Measurements from ENCODE around the gene KIF17.
"Not testable (repeated sequence)": the region's sequence is repeated elsewhere in the genome, so short reads cannot be mapped to it uniquely, and the experiment has no call there.

Gene KIF17

DNA sequence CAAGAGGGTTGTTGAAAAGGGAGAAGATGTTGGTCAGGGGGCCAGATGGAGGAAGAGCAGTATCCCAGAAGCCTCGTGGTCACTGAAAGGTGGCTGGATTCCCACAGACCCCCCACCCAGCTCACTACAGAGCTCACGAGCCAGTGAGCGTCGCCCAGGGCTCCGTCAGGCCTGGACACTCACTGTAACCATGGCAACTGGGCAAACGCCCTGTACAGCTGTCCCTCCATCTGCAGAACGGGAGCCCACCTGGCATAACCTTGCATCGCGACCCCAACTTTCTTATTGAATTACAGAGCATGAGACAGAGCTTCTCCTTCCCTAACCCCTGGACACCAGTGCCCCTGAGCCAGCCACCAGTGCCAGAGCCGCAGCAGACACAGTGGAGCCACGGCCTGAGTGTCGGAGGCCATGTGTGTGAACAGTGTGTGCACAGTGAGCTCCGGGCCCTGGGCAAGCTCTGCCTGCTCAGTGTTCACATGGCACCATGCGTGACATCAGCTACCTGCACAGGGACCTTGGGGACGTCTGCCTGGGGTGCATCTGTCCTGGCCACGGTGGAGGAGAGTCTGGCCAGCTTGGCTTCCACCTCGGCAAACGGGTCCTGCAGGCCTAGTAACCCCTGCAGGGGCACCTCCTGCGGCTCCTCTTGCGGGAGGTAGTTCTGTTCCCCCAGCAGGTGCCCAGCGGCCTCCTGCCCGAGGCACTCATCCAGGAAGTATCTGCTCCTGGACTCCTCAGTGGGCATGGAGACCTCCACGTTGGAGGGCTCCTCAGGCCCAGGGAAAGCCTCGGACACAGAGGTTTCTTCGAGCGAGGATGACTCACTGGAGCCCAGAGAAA, 30.7 kb downstream of the KIF17 start:
- no peak for DNase-seq (ENCODE audit: low read depth, low spot score)

DNA sequence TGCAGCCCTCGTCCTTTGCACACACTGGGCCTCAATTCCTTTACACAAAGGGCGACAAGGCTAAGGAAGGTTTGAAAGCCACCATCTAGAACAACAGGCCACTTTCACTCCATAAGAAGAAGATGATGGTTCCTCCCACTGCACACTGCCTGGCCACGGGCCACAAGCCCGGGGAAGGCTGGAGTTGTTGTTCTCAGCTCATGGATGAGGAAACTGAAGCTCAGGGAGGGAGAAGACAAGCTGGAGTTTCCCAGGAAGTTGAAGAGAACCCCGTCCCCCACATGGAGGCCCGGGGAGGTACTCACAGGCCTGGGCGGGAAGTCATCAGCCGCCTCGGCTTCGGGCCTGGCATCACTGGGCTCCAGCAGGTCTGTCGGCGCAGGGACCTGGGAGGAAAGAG, 32.1 kb downstream of the KIF17 start:
- no peak for DNase-seq (ENCODE audit: low read depth, low spot score)

DNA sequence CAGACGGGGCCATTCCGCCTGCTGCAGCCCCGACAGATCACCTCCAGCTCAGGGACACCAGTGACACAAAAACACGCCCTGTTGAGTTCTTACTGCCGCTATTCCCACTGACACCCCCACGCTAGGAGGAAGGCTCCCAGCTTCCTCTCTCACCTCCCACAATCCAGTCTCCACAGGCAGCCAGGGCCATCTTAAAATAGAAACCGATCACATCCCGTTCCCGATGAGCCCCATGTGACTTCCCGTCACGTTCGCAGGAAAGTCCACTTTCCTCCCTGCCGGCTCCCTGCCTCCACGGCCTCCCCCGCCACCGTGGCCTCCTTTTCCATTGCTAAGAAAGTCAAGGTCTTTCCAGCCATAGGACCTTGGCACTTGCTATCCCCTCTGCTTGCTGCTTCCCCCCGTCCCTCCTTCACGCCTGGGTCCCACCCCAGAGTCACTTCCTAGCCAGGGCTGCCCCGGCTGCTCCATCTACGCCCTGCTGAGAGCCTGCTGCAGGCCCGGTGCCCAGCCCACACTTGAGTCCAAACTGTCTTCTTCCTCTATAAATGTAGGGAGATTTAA, 32.6 kb downstream of the KIF17 start:
- DNase-seq (ENCODE audit: low read depth, low spot score), result no peak

DNA sequence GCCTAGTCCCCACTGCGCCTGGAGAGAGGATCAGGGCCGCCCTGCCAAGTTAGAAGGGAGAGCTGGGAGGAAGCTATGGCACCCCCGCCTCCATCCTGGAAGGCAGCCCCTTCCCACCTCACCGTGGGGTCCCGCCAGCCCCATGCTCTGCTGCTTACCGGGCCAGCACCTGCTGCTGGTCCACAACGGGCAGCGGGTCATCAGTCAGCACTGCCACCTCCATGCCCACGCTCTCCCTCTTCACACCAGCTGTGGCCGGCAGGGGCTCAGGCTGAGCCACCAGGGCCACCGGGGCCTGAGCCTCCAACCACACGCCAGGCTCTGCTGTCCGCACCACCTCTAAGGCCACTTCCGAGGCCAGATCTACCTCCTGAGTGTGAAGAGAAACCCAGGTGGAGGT, 33.2 kb downstream of the KIF17 start:
- DNase-seq (ENCODE audit: low read depth, low spot score), result no peak

DNA sequence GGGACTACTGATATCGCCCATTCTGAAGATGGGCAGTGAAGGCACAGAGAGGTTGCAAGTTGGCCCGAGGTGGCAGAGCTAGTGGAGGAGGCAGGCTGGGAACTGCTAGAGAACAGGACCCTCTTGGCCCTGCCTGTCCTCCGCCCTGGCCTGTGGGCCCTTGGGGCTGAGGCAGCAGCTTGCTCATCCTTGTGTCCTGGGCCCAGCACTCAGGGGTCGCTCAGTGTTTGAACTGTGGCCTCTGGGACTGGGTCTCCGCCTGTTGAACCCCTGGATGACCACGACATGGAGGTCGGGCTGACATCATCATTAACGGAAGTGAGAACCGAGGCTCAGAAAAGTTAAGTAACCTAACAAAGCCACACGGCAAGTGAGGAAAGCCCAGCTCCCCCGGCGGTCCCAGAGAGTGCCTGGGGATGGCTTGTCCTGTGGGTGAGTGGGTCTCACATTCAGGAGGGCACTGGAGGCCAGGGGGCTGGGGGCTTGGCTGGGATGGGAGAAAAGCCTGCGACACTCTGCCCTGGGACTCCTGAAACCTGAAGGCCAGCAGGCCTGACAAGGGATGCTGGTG, 33.7 kb downstream of the KIF17 start:
- DNase-seq (ENCODE audit: low read depth, low spot score), result no peak

DNA sequence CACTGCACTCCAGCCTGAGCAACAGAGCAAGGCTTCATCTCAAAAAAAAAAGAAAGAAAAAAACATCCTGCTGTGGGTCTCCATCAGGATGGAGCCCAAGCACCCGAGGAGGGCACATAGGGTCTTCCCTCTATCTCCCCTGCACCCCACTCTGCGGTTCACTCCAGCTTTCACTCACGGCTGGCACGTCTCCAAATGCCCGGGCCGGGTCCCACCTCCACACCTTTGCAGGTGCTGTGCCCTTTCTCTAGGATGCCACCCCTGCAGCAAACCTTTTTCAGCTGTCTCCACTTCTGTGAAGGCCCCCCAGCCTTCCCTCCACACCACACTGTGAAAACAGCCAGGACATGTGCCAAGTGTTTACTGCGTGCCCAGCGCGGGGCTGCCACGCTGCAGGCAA, 34.2 kb downstream of the KIF17 start:
- DNase-seq (ENCODE audit: low read depth, low spot score), result no peak

DNA sequence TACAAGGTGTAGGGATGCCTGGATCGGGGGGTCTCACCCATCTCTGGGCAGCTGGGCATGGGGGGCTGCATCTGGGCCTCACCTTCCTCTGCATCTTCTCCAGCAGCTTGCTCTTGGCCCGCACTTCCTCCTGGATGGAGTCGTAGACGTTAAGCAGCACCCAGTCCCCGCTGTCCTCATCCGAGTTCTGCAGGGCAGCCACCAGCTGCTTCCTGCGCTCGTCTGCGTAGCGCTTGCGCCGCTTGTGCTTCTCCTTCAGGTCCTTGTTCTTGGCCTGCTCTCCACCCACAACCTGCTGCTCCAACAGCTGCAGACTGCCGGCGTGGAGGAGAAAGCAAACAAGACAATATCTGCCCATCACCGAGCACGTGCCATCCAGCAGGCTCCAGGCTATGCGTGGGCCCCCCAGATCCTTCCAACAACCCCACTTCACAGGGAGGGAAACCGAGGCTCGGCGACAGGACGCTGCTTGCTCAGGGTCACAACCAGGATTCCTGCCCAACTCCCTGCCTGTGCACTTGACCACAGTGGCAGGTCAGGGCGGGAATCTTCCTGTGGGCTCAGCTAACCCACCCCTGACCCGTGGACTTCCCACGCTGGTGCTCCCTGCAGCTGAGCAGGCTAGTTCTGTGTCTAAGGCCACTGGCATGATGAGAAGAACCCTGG, 35.1 kb downstream of the KIF17 start:
- no peak for DNase-seq (ENCODE audit: low read depth, low spot score)

DNA sequence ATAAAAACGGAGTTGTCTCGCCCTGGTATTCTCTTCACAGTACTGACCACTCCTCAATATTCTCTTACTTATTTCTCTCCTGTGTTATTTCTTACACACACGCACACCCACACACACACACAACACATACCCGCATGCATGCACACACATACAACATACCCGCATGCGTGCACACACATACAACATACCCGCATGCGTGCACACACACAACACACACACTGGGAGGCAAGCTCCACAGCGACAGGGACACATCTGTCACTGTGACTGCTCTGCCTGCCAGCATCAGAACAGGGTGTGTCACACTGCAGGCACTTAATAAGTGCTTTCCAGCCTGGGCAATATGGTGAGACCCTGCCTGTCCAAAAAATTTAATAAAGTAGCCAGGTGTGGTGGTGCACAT, 35.8 kb downstream of the KIF17 start:
- DNase-seq (ENCODE audit: low read depth, low spot score), result no peak

DNA sequence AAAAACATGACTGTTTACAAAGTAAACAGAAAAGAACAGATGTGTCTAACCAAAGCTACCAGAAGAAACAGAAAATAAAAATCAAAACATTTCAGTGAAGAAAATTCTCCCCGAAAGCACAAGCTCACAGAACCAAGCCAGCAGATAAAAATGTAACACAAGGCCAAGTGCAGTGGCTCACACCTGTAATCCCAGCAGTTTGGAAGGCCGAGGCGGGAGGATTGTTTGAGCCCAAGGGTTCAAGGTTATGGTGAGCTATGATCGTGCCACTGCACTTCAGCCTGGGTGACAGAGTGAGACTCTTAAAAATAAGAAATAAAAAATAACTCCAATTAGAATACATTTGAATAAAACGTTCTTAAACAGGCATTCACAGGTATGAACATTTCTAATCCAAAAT, 37.5 kb downstream of the KIF17 start:
- DNase-seq (ENCODE audit: low read depth, low spot score), result no peak

DNA sequence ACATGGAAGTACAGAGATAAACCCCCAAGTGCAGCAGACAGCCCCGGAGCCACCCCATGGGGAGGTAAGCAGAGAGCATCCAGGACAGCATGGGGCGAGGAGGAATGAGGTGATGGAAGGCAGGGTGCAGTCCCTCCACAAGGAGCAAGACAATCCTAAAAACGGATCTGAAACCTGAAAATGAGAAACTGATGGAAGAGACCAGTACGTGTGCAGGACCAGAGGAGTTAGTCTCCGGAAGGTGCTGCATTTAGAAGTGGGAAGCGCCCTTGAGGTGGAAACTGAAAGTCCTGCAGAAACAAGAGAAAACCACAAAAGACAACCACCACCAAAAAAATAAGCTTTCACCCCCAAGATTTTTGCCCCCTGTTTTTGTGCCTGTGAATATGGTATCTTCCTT, 39.2 kb downstream of the KIF17 start:
- no peak for DNase-seq (ENCODE audit: low read depth, low spot score)

DNA sequence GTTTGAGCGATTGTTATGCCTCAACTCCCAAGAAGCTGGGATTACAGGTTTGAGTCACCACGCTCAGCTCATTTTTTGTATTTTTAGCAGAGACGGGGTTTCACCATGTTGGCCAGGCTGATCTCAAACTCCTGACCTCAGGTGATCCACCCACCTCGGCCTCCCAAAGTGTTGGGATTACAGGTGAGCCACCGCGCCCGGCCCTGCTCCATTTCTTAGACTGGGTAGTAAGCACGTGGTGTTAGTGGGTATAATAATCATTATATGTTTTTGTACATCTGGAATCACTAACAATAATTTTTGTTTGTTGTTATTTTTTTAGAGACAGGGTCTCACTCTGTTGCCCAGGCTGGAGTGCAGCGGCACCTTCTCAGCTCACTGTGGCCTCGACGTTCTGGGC, 44.2 kb downstream of the KIF17 start:
- DNase-seq (ENCODE audit: low read depth, low spot score), result not testable (repeated sequence)

DNA sequence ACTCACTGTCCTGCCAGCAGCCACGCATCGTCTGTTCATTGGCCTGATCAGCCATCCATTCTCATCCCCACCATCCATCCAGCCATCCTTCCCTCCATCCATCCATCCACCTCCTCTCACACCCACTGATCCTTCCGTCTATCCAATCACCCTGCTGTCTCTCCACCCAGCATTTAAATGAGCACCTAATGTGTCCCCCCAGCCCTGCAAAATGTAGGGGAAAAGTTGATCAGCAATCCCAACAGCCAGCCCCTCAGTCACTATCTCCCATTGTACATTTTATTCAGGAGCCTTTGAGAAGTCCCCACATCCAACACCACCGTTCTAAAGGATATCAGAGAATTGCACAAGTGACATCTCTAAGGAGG, 45.6 kb downstream of the KIF17 start:
- no peak for DNase-seq (ENCODE audit: low read depth, low spot score)

DNA sequence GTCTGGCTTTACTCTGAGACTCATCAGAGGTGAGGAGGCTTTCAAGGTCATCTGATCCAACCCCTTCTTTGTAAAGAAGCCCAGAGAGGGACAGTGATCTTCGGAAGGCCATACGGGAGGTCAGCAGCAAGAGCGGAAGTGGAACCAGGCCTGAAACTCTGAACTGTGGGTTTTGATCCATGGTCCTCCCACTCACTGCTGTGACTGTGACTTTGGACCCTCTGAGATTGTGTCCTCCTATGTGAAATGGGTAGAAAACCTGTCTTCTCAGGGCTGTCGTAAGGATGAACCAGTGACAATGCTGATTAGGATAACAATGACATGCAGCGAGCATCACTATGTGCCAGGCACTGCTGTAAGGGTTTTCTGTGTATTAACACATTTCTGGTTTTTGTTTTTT, 46.9 kb downstream of the KIF17 start:
- DNase-seq (ENCODE audit: low read depth, low spot score), result no peak

DNA sequence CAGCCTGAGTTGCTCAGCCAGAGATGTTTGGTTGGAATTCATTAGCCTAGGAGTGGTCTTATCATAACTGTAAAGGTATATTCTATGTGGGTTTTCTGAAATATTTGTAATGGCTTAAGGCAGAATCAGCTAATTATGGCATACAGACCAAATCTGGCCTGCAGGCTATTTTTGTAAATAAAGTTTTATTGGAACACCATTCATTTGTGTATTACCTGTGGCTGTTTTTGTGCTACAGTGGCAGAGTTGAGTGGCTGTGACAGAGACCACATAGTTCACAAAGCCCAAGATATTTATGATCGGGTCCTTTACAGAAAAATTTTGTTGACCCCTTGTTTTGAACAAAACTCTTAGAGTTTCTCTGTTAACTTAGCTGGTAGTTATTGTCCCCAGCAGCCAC, 49.2 kb downstream of the KIF17 start:
- DNase-seq (ENCODE audit: low read depth, low spot score), result no peak

DNA sequence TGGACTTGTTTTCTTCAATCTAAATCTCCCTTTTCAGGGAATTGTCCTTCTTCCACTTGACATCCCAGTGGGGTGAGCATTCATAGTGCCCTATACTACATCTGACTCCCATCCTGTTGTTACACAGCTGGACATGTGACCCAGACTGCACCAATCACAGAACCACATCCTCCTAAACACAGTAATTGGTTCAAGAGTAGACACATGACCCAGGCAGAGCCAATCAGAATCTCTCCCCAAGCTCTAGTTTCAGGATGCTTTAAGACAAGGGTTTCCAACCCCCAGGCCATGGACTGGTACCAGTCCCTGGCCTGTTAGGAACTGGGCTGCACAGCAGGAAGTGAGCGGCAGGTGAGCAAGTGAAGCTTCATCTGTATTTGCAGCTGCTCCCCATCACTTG, 51.0 kb downstream of the KIF17 start:
- DNase-seq (ENCODE audit: low read depth, low spot score), result no peak

DNA sequence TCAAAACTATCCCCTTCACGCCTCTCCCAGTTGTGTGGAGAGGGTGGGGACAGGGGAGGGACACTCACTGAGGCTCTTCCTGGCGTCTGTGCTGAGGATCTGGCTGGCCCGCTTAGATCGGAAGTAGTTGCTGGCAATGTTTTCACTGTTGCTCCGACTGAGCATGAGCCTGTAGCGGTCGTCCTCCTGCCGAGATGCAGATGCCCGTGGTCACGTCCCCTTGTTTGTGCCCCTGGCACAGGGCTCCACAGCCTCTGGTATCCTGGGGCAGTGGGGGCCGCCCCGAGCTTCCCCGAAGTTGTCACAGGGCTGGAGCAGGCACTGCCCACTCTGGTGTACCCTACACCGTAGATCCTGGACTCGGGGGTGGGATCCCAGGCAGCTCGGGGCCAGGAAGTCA, 51.7 kb downstream of the KIF17 start:
- DNase-seq (ENCODE audit: low read depth, low spot score), result no peak

DNA sequence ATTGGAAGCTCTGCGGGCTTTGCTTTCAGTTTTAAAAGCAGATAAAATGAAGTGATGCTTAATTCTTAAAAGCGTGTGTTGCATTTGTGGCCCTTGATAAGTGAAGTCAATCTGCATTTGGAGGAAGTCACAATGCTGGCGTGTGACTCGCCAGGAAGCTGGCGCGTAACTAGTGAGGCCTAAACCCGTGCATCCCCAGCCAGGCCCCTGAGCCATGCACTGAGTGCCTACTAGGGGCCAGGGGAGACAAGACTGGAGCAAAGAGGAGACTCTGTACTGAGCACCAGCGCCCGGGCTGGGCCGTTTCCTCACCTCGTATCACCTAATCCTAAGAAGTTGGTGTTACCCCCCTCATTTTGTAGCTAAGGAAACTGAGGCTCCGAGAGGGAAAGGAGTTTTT, 52.1 kb downstream of the KIF17 start:
- DNase-seq (ENCODE audit: low read depth, low spot score), result no peak

DNA sequence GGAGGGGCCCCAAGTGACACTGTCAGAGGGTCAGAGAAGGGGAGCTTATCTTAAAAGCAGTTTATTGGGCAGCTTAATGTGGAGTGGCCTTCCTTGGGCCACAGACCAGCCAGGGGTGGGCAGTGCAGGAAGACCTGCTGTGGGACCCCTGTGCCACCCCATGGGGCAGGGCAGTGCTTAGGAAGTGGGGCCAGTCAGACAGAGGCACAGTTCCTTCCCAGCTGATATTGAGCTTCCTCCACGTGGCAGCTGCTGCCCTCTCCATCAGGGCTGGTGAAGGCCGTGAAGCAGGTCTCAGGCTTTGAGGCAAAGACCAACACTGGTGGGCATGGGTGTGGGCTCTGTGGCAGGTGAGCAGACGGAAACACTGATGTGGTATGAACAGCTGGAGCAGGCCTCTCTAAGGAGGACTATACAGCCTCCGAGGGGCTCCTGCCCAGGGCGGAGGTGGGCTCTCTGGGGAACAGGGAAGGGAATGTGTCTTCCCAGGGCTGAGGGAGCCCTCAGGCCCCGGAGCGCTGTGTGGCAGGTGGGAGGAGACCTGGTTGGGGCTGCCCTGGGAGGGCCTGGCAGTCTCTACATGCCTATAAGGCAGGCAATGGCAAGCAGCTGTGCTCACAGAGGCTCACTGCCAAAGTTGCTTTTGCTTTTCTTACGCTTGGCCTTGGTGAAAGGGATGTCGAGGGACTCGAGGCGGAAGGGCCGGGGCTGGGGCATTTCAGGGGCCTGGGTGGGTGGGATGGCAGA, 53.7 kb downstream of the KIF17 start:
- DNase-seq (ENCODE audit: low read depth, low spot score), result no peak

DNA sequence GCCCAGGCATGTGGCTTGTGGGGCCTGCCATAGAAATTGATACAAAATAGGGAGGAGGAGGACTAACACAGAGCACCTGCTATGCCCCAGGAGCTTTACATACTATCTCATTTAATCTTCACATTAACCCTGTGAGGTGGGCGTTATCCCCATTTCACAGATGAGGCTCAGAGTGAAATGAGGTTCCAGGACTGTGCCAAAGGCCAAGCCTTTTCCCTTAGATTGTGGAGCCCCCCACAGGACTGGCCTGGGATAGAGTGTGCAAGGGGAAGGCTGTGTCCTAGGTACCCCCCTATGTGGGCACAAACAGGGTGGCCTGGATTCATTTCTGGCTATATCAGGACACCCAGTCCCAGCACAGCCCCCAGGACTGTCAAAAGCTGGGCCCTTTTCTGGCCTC, 54.4 kb downstream of the KIF17 start:
- DNase-seq (ENCODE audit: low read depth, low spot score), result no peak

DNA sequence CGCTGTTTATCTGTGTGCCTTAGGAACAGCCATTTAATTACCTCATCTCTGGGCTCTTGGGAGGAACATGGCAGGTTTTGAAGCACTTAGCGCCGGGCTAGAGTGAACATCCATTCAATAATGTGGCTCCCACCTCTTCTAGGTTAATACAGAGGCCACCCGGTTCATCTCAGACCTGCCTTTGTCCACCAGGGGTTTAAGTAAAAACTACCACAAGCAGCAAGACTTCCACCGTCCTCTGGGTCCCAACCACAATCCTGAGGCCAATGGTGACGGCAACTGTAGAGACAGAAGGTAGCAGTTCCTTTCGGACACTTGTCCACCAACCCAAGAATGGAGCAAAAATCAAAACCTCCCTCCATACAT, 55.7 kb downstream of the KIF17 start:
- no peak for DNase-seq (ENCODE audit: low read depth, low spot score)

DNA sequence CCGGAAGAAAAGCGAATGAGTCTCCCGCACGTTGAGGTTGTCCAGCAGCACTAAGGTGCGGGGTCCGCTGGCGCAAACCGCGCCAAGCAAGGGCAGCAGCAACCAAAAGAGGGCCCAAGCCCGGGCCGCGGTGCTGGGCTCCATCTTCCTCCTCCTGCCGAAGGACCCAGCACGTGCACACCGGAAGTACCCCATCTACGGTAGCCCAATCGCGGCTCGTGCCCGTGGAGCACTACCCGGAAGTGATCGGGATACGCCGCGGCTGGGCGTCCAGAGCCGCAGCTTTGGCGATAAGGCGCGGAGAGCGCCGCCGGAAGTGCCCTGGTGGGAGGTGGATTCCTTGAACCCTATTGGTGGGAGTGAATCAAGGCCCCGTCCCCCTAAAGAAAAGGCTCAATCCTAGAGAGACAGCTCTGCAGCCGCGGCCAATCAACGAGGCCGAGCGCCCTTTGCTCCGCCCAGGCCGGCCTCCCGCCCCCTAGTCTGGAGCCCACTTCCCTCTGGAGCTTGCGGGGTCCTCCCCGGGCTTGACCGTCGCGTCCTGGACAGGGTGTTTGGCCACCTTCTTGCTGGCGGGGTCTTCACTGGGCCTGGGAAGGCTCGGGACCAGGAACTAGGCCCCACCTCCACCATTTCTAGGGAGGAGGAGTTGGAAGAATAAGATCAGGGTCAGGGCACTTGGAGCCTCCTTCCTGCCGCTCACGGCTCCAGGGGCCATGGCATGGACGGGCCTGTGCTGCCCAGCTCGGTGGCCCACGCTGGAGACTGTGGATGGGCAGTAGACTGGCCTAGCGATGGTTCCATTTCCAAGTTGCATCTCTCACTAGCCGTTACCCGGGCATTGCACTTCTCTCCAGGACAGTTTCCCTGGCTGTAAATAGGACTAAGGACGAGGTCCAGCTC, 56.3 kb downstream of the KIF17 start, which contains the start of gene DDOST:
DDOST (minus strand) TSS at position 163 of the 903 bp plus-strand sequence; CDS start at position 144, 19 bp downstream.
- peak; percentile 97 for DNase-seq (ENCODE audit: low read depth, low spot score)
